NCI-H2107 treated with DMSO at 0.1 percent for 48 hours (cell line): ENCODE data around the gene USO1.
"Not testable (repeated sequence)": the region's sequence is repeated elsewhere in the genome, so short reads cannot be mapped to it uniquely, and the experiment has no call there.

Experiments used
- DNase-seq: peaks from one replicate; lab custom pipeline; 2025; ENCODE audit not compliant: unreplicated experiment; lab: John Stamatoyannopoulos, UW

Gene USO1

GRCh38 chr4:75724066-75724866 lies at the start of gene USO1:
Gene USO1 (plus strand): TSS chr4:75724577. CDS start chr4:75724820, 243 bp downstream.
- peak; percentile 96 for DNase-seq

- DNase-seq = no peak
These were observed 49.3 kb upstream of the USO1 start for GRCh38 chr4:75675004-75675531.

GRCh38 chr4:75678473-75678872 lies 45.9 kb upstream of the USO1 start:
- DNase-seq = no peak

- no peak for DNase-seq
These were observed 45.4 kb upstream of the USO1 start for GRCh38 chr4:75678965-75679364.

- DNase-seq = no peak
These were observed 44.4 kb upstream of the USO1 start for GRCh38 chr4:75679876-75680575.

- DNase-seq = no peak
These were observed 40.8 kb upstream of the USO1 start for GRCh38 chr4:75683482-75684155.

GRCh38 chr4:75685546-75686189 lies 38.7 kb upstream of the USO1 start:
- DNase-seq = no peak

GRCh38 chr4:75686346-75686745 lies 38.0 kb upstream of the USO1 start:
- no peak for DNase-seq

- not testable (repeated sequence) for DNase-seq
These were observed 37.3 kb upstream of the USO1 start for GRCh38 chr4:75687125-75687524.

GRCh38 chr4:75692066-75692465 lies 32.3 kb upstream of the USO1 start:
- DNase-seq = not testable (repeated sequence)

- no peak for DNase-seq
These were observed 28.3 kb upstream of the USO1 start for GRCh38 chr4:75696071-75696470.

GRCh38 chr4:75696581-75696980 lies 27.8 kb upstream of the USO1 start:
- no peak for DNase-seq

- no peak for DNase-seq
These were observed 26.0 kb upstream of the USO1 start for GRCh38 chr4:75698162-75698962.

GRCh38 chr4:75698963-75699228 lies 25.5 kb upstream of the USO1 start:
- no peak for DNase-seq

- no peak for DNase-seq
These were observed 25.1 kb upstream of the USO1 start for GRCh38 chr4:75699299-75699698.

- DNase-seq = no peak
These were observed 21.4 kb upstream of the USO1 start for GRCh38 chr4:75702919-75703411.

GRCh38 chr4:75705198-75705977 lies 19.0 kb upstream of the USO1 start:
- no peak for DNase-seq

GRCh38 chr4:75708218-75708691 lies 16.1 kb upstream of the USO1 start:
- no peak for DNase-seq

GRCh38 chr4:75710246-75710645 lies 14.1 kb upstream of the USO1 start:
- DNase-seq = no peak
